HG02885 (cell line): ENCODE results near the gene NLRC3.

Experiments
- ATAC-seq: cut with Tn5 transposase; IDR thresholded peaks from one replicate; pipeline ENCODE4 v1.9.1; 2021; ENCODE audit warnings: mild to moderate bottlenecking; ENCODE audit not compliant: unreplicated experiment, poor library complexity

The NLRC3 gene

DNA sequence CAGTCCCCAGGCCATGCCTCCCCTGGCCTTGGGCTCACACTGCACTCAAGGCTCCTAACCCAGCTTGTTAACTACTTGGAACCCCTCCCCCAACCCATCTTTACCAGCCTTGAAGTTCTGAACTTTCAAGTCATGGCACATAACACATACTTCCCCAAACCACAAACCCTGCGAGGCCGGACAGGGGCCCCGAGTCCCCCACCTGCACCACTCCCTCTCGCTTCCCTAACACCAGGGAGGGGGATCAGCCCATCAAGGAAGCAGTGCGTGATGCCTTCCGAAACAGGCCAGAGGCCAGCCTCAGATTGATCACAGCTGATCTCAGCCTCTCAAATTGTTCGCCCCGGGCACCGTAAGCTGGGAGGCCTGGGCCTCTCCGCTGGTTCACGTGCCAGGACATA, 3.0 kb upstream of the NLRC3 start:
- ATAC-seq, result no peak

DNA sequence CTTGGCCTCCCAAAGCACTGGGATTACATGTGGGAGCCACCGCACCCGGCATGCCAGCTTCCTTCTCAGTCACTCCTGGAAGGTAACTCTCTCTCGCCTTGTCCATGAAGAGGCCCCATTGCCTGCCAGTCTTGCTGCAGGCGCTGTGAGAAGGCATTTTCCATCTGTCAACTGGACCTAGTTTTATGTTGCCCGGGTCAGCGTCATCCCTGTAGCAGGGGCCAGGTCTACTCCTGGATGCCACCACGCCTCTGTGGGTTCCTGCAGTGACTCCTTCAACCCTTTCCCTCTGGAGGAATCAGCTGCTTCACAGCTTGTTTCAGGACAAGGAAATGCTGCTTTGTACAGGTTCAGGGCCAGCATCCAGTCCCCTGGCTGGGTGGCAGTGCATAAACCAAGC, 2.6 kb upstream of the NLRC3 start:
- no peak for ATAC-seq

DNA sequence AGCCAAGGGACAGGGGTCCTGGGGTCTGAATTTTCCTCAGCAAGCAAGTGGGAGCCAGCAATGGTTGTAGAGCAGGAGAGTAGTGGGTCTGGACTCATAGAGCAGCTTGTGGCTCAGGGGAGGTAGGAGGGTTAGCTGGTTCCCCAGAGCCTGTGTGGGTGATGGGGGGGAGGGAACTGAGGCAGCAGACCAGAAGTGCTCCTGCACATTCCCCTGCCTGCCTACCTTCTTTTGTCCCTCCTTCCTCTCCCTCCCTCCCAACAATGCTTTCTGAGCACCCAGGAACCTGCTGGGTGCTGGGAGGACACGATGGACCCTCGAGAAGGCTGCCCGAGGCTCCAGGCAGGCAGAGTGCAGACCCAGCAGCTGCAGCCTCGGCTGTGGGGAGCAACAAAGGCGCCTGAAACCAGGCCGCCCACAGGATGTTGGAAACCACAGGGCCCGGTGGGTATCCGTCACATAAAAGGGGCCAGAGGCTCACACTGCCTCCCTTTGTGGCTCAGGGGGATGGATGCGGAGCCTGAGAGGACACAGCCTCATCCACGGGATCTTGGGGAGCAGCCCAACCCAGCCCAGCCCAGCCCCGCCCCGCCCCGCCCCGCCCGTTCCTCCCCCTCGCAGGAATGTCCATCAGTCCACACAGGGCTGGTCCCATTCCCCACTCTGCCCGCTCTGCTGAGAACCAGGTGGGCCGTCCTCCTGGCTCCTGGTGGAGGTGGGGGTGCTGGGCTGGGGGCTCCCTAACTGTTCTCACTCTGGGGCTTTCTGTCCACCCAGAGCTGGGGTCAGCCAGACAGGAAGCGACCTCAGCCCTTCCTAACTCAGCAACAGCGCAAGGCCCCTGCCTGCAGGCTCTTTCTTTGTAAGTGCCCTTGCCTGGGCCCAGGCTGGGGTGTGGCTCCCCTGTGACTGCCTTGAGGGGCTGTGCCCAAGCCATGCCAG, 1.7 kb upstream of the NLRC3 start:
- ATAC-seq, result peak; percentile 62

DNA sequence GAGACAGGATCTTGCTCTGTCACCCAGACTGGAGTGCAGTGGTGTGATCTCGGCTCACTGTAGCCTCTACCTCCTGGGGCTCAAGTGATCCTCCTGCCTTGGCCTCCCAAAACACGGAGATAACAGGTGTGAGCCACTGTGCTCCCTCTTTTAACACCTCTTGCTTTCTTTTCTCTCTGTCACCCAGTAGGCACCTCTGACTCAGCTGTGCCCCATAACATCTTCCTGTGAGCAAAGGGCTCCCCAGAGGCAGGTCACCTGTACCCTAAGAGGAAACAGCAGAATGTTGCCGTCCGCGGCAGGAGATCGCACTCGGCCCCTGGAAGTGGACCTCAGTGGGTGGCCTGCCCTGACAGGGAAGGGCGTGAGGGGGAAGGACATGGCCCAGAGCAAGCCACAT, 918 bp upstream of the NLRC3 start:
- no peak for ATAC-seq

DNA sequence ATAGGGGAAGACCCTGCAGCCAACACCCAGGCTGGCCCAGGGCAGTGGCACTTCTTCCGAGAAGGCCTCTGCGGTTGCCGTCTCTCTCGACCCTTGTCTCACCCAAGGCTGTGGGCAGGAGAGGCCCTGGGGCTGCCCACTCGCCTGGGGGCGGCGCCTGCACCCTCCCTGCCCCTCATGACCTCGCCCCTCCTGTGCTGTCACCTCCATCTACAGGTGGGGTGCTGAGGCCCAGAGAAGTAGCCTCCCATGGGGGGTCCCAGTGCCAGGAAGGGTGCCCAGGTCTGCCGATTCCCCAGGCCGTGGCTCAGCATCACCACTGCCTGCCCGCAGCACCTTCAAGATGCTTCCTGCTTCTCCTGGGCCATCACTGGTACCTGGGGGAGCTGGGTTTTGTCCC, 992 bp downstream of the NLRC3 start:
- no peak for ATAC-seq

DNA sequence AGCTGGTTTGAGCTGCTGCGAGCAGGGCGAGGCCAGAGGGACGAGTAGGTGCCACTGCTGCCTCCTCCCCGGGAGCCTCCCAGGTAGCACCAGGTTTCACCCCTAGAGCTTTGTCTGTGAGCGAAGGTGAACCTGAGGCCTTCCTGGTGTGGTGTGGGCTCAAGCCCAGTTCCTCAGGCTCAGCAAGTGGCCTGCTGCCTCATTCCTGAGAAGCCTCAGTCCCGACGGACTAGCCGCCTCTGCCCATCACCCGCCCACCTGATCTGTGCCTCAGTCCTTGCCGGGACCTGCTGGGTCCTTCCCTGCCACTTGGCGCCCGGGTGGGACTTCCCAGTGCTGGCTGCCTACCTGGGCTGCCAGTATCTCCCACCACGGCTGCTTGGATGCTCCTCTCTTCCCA, 1.7 kb downstream of the NLRC3 start:
- ATAC-seq, result no peak

DNA sequence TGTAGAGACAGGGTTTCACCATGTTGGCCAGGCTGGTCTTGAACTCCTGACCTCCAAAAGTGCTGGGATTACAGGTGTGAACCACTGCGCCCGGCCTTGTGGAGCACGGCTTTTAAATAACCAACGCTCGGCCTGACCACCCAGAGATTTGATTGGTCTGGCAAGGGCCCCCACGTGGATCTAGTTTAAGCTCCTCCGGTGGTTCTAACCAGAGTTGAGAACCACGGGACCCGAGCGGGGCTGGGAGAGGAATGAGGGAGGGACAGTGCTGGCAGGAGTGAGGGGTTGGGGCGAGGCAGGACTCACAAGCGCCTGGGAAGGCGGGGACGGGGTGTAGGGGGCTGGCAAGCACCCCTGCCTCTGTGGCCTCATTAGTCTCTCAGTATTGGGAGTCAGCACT, 3.0 kb downstream of the NLRC3 start:
- no peak for ATAC-seq

DNA sequence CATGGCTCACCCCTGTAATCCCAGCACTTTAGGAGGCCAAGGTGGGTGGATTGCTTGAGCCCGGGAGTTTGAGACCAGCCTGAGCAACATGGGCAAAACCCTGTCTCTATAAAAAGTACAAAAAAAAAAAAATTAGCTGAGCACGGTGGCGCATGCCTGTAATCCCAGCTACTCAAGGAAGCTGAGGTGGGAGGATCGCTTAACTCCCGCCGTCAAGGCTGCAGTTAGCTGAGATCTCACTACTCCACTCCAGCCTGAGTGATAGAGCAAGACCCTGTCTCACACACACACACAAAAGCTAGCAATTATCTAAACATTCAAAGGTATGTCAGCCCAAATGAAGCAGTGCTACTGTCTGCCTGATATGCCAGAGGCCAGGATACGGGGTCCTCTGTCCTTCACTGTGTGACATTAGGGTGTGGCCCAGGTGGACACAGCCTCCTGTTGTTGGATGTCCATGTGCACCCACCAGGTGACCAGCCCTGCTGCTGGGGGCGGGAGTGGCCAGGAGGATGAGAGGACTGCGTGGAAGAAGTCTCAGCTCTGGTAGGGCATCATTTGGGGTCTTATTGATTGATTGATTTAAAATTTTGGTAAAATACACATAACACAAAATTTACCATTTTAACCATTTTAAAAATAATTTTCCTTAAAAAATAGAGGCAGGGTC, 3.9 kb downstream of the NLRC3 start:
- no peak for ATAC-seq

DNA sequence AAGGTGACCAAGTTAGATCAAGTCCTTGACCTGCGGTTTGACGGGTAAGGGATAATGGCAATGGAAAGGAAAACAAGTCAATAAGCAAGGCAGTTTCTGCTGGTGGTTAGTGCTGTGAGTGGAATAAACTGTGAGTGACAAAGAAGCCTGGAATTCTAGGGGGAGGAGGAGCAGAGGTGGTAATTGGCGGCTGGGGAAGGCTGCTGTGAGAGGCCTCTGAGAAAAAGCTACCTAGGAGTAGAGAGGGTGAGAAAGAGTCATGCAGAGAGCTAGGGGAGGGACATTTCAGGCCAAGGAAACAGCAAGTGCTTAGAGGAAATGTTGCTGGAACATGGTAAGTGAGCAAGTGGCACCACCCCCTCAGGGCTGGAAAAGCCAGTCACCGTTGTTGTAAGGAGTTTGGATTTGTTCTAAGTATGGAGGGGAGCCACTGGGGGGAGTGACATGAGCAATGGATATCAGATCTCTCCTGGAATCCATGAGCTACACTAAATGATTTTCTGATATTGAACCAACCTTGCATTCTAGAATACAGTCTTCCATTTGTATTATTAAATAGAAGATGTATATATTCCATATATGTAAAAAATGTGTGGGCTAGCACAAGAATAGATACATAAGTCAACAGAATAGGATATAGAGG, 6.7 kb downstream of the NLRC3 start:
- no peak for ATAC-seq

DNA sequence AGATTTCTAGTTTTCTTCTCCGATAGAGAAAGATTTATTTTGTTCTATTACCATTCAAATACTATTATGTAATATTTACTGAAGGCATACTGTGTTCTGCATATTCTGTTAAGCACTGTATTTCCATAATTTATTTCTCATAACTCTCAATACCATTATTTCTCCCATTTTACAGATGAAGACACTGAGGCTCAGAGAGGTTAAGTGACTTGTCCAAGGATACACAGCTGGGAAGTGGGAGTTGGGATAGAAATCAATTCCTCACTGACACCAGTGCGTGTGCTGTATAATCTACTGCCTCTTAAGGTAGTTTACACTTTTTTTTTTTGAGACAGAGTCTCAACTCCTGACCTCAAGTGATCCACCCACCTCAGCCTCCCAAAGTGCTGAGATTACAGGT, 7.4 kb downstream of the NLRC3 start:
- ATAC-seq, result no peak

DNA sequence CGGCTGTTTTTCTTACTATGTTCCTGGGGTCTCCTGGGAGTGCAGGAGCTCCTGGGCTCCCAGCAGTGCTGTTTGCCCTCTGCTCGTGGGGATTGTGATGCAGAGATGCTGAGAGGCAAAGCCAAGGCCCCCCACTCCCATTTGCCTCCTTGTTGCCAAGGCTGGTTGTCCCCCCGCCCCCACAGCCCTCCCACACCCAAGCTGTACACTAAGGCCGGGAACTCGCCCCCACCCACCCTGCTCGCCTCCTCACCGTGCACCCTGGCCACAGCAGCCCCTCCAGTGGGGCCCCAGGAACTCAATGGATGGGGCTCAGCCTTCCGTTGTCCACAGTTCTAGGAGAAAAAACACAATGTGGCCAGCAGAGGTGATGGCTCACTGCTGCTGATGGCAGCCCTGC, 10.2 kb downstream of the NLRC3 start:
- ATAC-seq, result no peak

DNA sequence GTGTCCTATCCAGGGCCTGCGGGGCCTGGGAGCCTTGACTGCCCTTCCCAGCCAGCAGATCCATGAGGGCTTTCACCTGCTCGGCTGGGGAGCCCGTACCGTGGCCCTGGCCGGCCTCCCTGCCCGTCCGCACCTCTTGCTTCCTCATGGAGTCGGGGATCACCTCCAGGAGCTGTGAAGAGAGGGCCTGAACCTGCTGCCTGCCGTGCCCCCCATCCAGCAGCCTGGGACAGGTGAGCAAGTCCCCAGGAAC, 12.4 kb downstream of the NLRC3 start:
- ATAC-seq, result no peak

DNA sequence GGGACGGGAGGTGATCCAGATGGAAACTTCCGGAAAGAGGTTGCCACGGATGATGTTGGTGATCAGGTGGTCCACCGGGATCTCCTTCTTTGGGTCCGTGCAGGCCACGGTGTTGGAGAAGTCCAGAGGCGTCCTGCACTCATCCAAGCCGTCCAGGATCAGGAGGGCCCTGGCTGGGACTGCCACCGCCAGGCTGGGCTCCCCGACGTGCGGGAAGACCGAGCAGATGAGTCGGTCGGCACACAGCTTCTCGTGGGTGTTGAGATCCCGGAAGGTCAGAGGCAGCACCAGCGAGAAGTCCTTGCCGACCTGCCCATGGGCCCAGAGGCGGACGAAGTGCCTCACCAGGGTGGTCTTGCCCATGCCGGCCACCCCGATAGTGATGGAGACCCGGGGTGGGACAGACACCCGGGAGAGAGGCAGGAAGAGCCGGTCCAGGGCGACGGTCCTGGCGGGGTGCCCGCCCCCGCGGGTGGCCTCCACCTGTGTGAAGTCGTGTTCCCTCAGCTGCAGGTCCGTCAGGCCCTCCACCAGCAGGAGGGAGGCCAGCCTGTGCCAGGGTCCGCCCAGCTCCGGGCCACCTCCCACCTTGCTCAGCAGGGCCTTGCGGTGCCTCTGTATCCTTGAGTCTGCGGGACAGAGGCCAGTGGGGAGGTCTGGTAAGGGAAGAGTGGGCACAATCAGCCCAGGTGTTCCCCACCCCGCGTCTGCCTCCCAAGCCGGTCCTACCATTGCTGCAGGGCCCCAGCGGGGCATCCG, 12.9 kb downstream of the NLRC3 start:
- ATAC-seq, result no peak

DNA sequence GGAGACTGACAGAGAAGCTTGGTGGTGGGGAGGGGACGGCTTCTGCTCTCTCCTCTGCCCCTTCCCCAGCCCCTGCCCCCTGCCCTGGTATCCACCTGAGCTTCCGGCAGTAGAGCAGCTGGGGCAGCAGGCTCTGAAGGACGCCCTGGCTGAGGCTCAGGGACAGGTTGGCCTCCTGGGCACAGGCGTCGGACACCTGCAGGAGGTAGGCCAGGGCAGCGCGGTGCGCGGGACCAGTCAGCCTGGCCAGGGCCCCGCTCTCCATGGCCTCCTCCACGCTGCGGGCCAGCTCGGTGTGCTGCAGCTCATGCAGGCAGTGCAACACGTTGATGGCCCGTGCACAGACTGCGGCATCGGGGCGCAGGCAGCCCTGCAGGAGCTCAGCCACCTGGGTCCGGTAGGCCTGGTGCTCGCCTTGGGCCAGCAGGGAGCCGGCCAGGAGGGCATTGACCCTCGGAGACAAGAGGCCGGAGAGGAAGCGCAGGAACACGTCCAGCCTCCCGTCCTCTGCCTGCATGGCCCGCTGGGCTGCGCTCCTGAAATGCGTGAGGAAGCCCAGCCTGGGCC, 14.2 kb downstream of the NLRC3 start:
- ATAC-seq, result no peak

DNA sequence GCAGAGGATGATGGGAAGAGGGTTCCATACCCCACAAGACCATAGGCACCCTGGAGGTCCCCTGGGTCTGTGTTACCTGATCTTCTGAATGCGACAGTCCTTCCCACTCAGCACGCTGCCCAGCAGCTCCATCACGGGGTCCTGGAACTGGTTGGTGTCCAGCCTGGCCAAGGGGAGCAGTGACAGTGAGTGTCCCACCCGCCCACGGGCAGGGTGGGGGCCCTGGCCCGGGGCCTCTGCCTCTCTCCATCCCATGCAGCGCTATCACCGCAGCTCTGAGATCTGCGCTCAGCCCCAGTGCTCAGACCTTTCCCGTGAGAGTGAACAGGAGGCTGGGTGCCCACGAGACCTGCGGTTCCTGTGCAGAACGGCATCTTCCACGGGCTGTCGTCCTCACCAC, 15.6 kb downstream of the NLRC3 start:
- ATAC-seq, result no peak

DNA sequence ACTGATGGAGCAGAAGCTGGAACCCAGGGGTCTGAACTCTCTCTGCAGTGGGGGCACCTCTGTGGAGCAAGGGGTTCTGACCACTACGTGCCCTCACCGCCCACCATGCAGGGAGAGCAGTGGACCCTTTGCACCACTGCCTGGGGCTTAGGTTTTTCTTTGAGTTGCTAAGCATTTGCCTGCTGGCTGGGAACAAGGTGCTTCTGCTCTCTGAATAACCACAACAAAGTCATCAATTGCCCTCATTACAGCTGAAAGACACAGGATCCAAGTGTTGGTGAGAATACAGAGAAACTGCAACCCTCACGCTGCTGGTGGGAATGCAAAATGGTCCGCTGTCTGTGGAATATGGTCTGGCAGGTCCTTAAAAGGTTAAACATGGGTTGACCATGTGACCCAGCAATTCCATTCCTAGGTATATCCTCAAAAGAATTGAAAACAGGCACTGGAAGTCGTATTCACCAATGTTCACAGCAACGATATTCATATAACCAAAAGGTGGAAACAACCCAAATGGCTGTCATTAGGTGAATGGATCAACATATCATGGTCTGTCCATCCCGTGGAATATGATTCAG, 22.8 kb downstream of the NLRC3 start:
- no peak for ATAC-seq

DNA sequence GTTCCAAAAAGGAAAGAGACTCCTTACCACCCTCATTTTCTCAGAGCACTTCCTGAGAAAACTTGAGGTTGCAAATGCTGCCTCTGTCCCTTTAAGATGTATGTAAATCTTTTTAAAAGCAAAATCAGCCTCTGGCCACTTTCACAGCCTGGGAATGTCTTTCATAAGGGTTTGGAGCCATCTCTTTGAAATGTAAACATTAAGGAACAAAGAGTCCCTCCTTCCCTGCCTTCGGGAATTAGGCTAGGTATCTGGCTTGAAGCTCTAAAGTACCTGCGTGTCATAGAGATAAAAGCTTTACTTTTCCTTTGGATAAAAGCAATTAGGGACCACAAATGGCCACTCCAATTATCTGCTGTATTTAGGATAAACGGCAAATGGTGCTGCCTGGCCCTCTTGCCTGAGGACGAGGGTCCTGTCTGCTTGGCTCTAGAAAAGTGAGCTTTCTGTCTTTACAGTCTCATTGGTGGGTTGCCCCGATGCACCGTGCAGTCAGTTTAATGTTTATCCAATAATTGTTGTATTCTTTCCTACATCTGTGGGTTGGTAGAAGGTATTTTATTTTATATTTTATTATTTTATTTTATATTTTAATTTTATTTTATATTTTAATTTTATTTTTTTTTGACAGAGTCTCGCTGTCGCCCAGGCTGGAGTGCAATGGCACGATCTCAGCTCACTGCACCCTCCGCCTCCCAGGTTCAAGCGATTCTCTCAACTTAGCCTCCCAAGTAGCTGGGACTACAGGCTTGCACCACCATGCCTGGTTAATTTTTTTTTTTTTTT, 23.9 kb downstream of the NLRC3 start:
- ATAC-seq, result no peak

DNA sequence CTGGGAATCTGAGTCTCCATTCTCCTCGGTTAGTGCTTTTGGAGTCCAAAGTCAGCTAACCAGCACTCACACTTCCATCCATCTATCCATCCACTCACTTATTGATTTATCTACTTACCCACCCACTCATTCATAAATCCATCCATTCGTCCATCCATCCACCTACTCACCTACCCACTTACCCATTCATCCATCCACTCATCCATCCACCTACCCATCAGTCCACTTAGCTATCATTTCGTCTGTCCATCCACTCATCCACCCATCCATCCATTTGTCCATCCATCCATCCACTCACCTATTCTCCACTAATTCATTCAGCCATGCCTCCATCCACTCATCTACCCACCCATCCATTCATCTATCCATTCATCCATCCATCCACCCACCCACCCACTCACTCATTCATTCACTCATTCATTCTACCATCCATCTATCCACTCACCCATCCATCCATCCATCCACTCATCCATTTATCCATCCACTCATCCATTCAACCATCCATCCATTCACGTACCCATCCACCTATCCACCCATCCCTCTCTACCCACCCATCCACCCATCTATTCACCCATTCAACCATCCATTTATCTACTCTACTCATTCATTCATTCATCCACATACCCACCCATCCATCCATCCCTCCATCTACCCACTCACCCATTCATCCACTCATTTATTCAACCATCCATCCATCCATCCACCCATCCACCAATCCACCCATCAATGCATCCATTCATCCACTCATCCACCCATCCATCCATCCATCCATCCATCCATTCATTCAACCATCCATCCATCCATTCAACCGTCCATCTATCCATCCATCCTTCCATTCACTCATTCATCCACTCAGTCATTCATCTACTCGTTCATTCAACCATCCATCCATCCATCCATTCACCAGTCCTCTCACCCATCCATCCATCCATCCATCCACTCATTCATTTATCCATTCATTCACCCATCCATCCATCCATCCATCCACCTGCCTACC, 26.1 kb downstream of the NLRC3 start:
- ATAC-seq, result no peak
